Measurements from ENCODE around the gene STPG2.

DNA sequence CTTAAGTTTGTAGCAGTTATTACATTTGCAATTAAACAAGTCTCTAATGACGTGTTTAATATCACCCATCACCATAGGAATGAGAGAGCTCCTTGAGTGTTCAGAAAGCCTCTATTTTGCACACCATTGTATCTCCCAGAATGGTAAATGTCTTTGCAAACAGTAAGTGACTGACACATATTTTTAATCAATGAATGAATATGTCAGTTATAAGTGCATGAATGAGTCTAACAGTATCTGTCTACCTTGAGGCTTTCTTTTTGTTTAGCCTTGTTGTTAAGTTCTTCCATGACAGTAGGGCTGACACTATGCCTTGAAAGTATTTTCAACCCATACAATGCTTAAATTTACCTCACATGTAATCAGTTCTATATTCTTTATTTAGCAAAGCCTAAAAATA lies 292.2 kb downstream of the STPG2 start:
- no peak for TF ChIP-seq EZH2 (IDR thresholded peaks at IDR 0.05; ENCODE audit: insufficient read depth, poor library complexity, severe bottlenecking)
- no peak for TF ChIP-seq EZH2phosphoT487 (IDR thresholded peaks at IDR 0.05; ENCODE audit: insufficient read depth, low read depth)
